GM12878 (cell line): ENCODE measurements around the gene ZDHHC14. TPM values are rescaled to one million over a fixed set of nuclear protein-coding genes. Genes with fewer than 3 reads are reported as not detected.

ENCODE experiments used
- CREB1 ChIP-seq: IDR thresholded peaks from 2 replicates; pipeline ENCODE4 v1.6.1; 2012; ENCODE audit warnings: low read depth, mild to moderate bottlenecking, inconsistent platforms
- ELK1 ChIP-seq: IDR thresholded peaks from 2 replicates; pipeline ENCODE4 v1.6.1; 2012; ENCODE audit warnings: low read depth, low read length, improper control_type of control experiment
- FOS ChIP-seq: IDR thresholded peaks from 3 replicates; pipeline ENCODE4 v1.6.1; 2011; ENCODE audit warnings: borderline replicate concordance; ENCODE audit not compliant: insufficient read length; ENCODE audit errors: extremely low read depth
- IKZF1 ChIP-seq: fragments of 450-650 bp; conservative IDR thresholded peaks from 2 replicates; pipeline ENCODE4 v1.6.1; 2017; ENCODE audit warnings: antibody characterized with exemption, mild to moderate bottlenecking
- IKZF2 ChIP-seq, 2 experiments: fragments of 450-650 bp; IDR thresholded peaks; 2 replicates each; pipeline ENCODE4 v1.6.1; 2017; ENCODE audit warnings: mild to moderate bottlenecking in 2 of 2, moderate library complexity in 2 of 2
- JUND ChIP-seq: IDR thresholded peaks from 2 replicates; pipeline ENCODE4 v1.6.1; 2012; ENCODE audit warnings: low read depth, mild to moderate bottlenecking, low read length, improper control_type of control experiment, moderate library complexity
- KAT2A ChIP-seq: conservative IDR thresholded peaks from 2 replicates; pipeline ENCODE4 v1.6.1; 2011; ENCODE audit warnings: low read depth, low read length; ENCODE audit not compliant: control insufficient read depth
- KDM1A ChIP-seq: fragments of 200-600 bp; sonication (generic); IDR thresholded peaks from 2 replicates; pipeline ENCODE4 v1.6.1; 2016; ENCODE audit warnings: borderline replicate concordance
- MEF2A ChIP-seq: IDR thresholded peaks from 2 replicates; pipeline ENCODE4 v1.6.1; 2011; ENCODE audit warnings: low read depth, mild to moderate bottlenecking, low read length, moderate library complexity; ENCODE audit not compliant: insufficient read depth
- PRDM15 ChIP-seq: fragments of 450-650 bp; formaldehyde crosslinking; IDR thresholded peaks from 2 replicates; pipeline ENCODE4 v1.4.0; 2020; ENCODE audit warnings: mild to moderate bottlenecking, moderate library complexity
- SKIL ChIP-seq: fragments of 450-650 bp; IDR thresholded peaks from 2 replicates; pipeline ENCODE4 v1.6.1; 2017; ENCODE audit warnings: mild to moderate bottlenecking, low read depth, inconsistent platforms; ENCODE audit not compliant: poor library complexity, severe bottlenecking
- TCF7 ChIP-seq: IDR thresholded peaks from 2 replicates; pipeline ENCODE4 v1.6.1; 2014; ENCODE audit warnings: antibody characterized with exemption, borderline replicate concordance
- ZNF207 ChIP-seq: fragments of 450-650 bp; IDR thresholded peaks from 2 replicates; pipeline ENCODE4 v1.6.1; 2014; ENCODE audit warnings: antibody characterized with exemption, mild to moderate bottlenecking, borderline replicate concordance
- ZNF622 ChIP-seq: fragments of 450-650 bp; IDR thresholded peaks from 2 replicates; pipeline ENCODE4 v1.6.1; 2017; ENCODE audit warnings: mild to moderate bottlenecking, inconsistent platforms
- polyA plus RNA-seq, 11 experiments: library from polyadenylated mRNA; depleted of rRNA in 4 of 11; unstranded in 6 of 11; stranded (reverse) in 5 of 11; fragments of >200 nt; fragmentation: Nextera tagmentation in 4 of 11; fragmentation: Illumina TruSeq in 1 of 11; extraction: Ambion mirVana in 4 of 11; extraction: Trizol in 1 of 11; gene quantifications; 1 replicate in 1 of 11; 2 replicates in 10 of 11; pipeline versions ENCODE4 v1.2.1 to v1.2.3, GENCODE V29; 2011 to 2016; ENCODE audit warnings: inconsistent platforms in 2 of 11, missing spikeins in 2 of 11, low read depth in 1 of 11
- total RNA-seq, 4 experiments: library from RNA; depleted of rRNA in 3 of 4; stranded (reverse); fragments of >200 nt in 3 of 4; fragmentation: Illumina TruSeq in 1 of 4; extraction: Trizol in 1 of 4; gene quantifications; 2 replicates each; pipeline versions ENCODE4 v1.2.1 to v1.2.3, GENCODE V29; 2013 to 2021
- TF ChIP-seq, protein P1 (sequence below): fragments of 450-650 bp; IDR thresholded peaks from 2 replicates; pipeline ENCODE4 v1.6.1; 2016; ENCODE audit warnings: mild to moderate bottlenecking
- TF ChIP-seq, protein P2 (sequence below): fragments of 450-650 bp; IDR thresholded peaks from 2 replicates; pipeline ENCODE4 v1.6.1; 2017; ENCODE audit warnings: mild to moderate bottlenecking, moderate library complexity

Gene ZDHHC14
- total and polyA plus RNA-seq, 10 of the 15 experiments (the other 5 are each of a cell fraction or from before 2014, with no cell fraction given) = 0.15 to 16.0 (median 0.76) TPM; not detected in 1

- TF ChIP-seq ZNF207 (no peak), FOS (no peak), ZNF622 (no peak), TCF7 (no peak), JUND (peak; percentile 72), PRDM15 (no peak), SKIL (peak; percentile 84), KAT2A (no peak), IKZF2 (IDR thresholded peaks at IDR 0.05) (peak; percentile 87 to 89), MEF2A (0 out of 2 replicates have a peak, but pooled peaks have one; percentile 11), CREB1 (no peak), ELK1 (no peak), IKZF1 (peak; percentile 84), KDM1A (no peak)
- TF ChIP-seq, protein P1, sequence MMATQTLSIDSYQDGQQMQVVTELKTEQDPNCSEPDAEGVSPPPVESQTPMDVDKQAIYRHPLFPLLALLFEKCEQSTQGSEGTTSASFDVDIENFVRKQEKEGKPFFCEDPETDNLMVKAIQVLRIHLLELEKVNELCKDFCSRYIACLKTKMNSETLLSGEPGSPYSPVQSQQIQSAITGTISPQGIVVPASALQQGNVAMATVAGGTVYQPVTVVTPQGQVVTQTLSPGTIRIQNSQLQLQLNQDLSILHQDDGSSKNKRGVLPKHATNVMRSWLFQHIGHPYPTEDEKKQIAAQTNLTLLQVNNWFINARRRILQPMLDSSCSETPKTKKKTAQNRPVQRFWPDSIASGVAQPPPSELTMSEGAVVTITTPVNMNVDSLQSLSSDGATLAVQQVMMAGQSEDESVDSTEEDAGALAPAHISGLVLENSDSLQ = no peak
- TF ChIP-seq, protein P2, sequence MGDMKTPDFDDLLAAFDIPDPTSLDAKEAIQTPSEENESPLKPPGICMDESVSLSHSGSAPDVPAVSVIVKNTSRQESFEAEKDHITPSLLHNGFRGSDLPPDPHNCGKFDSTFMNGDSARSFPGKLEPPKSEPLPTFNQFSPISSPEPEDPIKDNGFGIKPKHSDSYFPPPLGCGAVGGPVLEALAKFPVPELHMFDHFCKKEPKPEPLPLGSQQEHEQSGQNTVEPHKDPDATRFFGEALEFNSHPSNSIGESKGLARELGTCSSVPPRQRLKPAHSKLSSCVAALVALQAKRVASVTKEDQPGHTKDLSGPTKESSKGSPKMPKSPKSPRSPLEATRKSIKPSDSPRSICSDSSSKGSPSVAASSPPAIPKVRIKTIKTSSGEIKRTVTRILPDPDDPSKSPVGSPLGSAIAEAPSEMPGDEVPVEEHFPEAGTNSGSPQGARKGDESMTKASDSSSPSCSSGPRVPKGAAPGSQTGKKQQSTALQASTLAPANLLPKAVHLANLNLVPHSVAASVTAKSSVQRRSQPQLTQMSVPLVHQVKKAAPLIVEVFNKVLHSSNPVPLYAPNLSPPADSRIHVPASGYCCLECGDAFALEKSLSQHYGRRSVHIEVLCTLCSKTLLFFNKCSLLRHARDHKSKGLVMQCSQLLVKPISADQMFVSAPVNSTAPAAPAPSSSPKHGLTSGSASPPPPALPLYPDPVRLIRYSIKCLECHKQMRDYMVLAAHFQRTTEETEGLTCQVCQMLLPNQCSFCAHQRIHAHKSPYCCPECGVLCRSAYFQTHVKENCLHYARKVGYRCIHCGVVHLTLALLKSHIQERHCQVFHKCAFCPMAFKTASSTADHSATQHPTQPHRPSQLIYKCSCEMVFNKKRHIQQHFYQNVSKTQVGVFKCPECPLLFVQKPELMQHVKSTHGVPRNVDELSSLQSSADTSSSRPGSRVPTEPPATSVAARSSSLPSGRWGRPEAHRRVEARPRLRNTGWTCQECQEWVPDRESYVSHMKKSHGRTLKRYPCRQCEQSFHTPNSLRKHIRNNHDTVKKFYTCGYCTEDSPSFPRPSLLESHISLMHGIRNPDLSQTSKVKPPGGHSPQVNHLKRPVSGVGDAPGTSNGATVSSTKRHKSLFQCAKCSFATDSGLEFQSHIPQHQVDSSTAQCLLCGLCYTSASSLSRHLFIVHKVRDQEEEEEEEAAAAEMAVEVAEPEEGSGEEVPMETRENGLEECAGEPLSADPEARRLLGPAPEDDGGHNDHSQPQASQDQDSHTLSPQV = no peak
Measured at GRCh38 chr6:157443066-157443800, 62.2 kb downstream of the ZDHHC14 start (continued).
